Panc1 (cell line): ENCODE results near the gene LMAN1L. TPM values are rescaled to one million over a fixed set of nuclear protein-coding genes. Genes with fewer than 3 reads are reported as not detected.
A peak's percentile ranks its signal among the peaks of the same experiment; 100 is the strongest.

Experiments used
- ATAC-seq: fragments of 200-7000 bp; cut with Tn5 transposase; 2 replicates; pipeline ENCODE4 v1.9.1; 2020; ENCODE audit warnings: mild to moderate bottlenecking, moderate library complexity
- BruUV-seq: library from RNA; stranded (reverse); fragments of 400-500 nt; replicated peaks from 2 replicates; lab custom pipeline; 2021; lab: Mats Ljungman, UMichigan
- CTCF ChIA-PET: fragments of 300-600 bp; sonication (Branson Sonifier 250); formaldehyde crosslinking; loops from one replicate; lab custom pipeline; 2022; ENCODE audit warnings: antibody characterized with exemption; lab: Charles Lee
- POLR2A ChIA-PET: fragments of 300-600 bp; sonication (Branson Sonifier 250); formaldehyde crosslinking; loops from one replicate; lab custom pipeline; 2022; ENCODE audit warnings: antibody characterized with exemption; lab: Charles Lee
- DNase-seq: peaks from one replicate; pipeline ENCODE4 v3.0.0-alpha.2; 2010; ENCODE audit warnings: low read depth, low spot score
- H3K27ac ChIP-seq: 2 replicates; pipeline ENCODE4 v1.5.1; 2011; ENCODE audit warnings: mild to moderate bottlenecking, low read length, inconsistent platforms
- H3K27me3 ChIP-seq: fragments of 200-500 bp; sonication (Bioruptor generic); 2 replicates; pipeline ENCODE4 v1.6.0; 2014; ENCODE audit warnings: low read length, inconsistent platforms; ENCODE audit not compliant: control insufficient read depth, insufficient read depth
- H3K36me3 ChIP-seq: fragments of 200-500 bp; sonication (Bioruptor generic); 2 replicates; pipeline ENCODE4 v1.5.1; 2014; ENCODE audit warnings: inconsistent platforms, mild to moderate bottlenecking, low read length, moderate library complexity; ENCODE audit not compliant: control insufficient read depth, insufficient read depth
- H3K4me1 ChIP-seq: 2 replicates; pipeline ENCODE4 v1.5.1; 2011; ENCODE audit warnings: inconsistent platforms, mild to moderate bottlenecking, low read length, moderate library complexity; ENCODE audit not compliant: control insufficient read depth, insufficient read depth
- H3K4me3 ChIP-seq, 2 experiments: 2 replicates each; pipeline ENCODE4 v1.5.1; 2011 to 2012; ENCODE audit warnings: low read depth in 2 of 2, low read length in 2 of 2, mild to moderate bottlenecking in 2 of 2, inconsistent platforms in 1 of 2, moderate library complexity in 1 of 2
- H3K9me3 ChIP-seq: fragments of 200-500 bp; sonication (Bioruptor generic); 2 replicates; pipeline ENCODE4 v1.5.1; 2014; ENCODE audit warnings: low read depth, mild to moderate bottlenecking, inconsistent platforms, low read length, moderate library complexity; ENCODE audit not compliant: control insufficient read depth, insufficient read depth
- POLR2AphosphoS5 ChIP-seq: IDR thresholded peaks from 2 replicates; pipeline ENCODE4 v1.6.1; 2012; ENCODE audit warnings: mild to moderate bottlenecking, low read depth, low read length, moderate library complexity
- SIN3A ChIP-seq: IDR thresholded peaks from 2 replicates; pipeline ENCODE4 v1.6.1; 2012; ENCODE audit warnings: low read depth, mild to moderate bottlenecking, low read length, moderate library complexity, borderline replicate concordance; ENCODE audit not compliant: insufficient read depth
- TCF7L2 ChIP-seq: IDR thresholded peaks from 2 replicates; pipeline ENCODE4 v1.6.1; 2011; ENCODE audit warnings: mild to moderate bottlenecking, low read depth, low read length, inconsistent platforms
- in situ Hi-C: cut with HindIII; loops from 2 replicates; pipeline ENCODE4 v1.10.0; 2016; ENCODE audit warnings: low sequenced_read_pairs, low pct_unique_long_range_greater_than_20kb
- intact Hi-C: fragments of 100-400 bp; cut with micrococcal nuclease; formaldehyde crosslinking; loops from one replicate; pipeline ENCODE4 v1.10.0; 2022; ENCODE audit not compliant: unreplicated experiment
- total RNA-seq: library from RNA; stranded (reverse); gene quantifications from one replicate; pipeline ENCODE4 v1.2.1, GENCODE V29; 2021; ENCODE audit not compliant: unreplicated experiment
- TF ChIP-seq, protein P1 (sequence below): fragments of 450-650 bp; IDR thresholded peaks from 2 replicates; pipeline ENCODE4 v1.5.1; 2017; ENCODE audit warnings: mild to moderate bottlenecking
- TF ChIP-seq, protein P2 (sequence below), 2 experiments: IDR thresholded peaks; 2 replicates each; pipeline ENCODE4 v1.6.1; 2011 to 2012; ENCODE audit warnings: low read depth in 2 of 2, control low read depth in 1 of 2, low read length in 1 of 2, mild to moderate bottlenecking in 1 of 2, moderate library complexity in 1 of 2; ENCODE audit not compliant: insufficient read depth in 1 of 2

Gene LMAN1L
- total RNA-seq, 1 experiment from 2014 or later, result not detected

DNA sequence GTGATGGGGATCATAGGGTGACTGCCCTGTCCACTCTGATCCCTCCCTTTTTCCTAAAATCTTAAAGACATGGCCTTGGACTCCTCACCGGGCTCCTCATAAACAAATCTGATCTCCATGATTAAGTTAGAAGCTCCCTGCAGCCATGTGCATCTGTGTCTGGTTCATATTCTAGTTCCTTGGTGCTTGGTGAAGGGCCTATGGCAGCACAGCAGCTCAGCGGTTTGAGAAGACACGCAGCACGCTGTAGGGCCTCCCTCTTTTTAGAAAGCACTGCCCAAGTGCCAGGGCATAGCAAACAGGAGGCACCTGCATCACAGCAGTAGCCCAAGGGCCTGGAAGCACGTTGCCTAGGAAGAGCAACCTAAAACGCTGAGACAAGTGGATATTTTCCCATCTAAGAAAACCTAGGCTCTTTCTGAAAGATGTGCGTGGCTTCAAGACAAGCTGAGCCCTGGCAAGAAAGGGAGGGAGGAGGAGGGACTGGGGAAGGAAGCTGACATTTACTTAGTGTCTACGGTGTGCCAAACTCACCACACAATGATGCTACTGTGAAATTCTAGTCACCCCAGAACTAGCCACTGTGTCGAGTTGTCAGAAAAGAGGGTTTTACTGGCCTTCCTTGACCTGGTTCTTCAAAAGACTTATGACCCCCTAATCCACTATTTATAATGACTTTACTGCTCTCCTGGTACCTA, 45.2 kb downstream of the LMAN1L start:
- no peaks in the 10 kb centered on the region for H3K9me3 ChIP-seq
- TF ChIP-seq, protein P1, sequence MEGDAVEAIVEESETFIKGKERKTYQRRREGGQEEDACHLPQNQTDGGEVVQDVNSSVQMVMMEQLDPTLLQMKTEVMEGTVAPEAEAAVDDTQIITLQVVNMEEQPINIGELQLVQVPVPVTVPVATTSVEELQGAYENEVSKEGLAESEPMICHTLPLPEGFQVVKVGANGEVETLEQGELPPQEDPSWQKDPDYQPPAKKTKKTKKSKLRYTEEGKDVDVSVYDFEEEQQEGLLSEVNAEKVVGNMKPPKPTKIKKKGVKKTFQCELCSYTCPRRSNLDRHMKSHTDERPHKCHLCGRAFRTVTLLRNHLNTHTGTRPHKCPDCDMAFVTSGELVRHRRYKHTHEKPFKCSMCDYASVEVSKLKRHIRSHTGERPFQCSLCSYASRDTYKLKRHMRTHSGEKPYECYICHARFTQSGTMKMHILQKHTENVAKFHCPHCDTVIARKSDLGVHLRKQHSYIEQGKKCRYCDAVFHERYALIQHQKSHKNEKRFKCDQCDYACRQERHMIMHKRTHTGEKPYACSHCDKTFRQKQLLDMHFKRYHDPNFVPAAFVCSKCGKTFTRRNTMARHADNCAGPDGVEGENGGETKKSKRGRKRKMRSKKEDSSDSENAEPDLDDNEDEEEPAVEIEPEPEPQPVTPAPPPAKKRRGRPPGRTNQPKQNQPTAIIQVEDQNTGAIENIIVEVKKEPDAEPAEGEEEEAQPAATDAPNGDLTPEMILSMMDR, result no peak
- TF ChIP-seq TCF7L2 (no peak), POLR2AphosphoS5 (no peak)
- TF ChIP-seq, protein P2, sequence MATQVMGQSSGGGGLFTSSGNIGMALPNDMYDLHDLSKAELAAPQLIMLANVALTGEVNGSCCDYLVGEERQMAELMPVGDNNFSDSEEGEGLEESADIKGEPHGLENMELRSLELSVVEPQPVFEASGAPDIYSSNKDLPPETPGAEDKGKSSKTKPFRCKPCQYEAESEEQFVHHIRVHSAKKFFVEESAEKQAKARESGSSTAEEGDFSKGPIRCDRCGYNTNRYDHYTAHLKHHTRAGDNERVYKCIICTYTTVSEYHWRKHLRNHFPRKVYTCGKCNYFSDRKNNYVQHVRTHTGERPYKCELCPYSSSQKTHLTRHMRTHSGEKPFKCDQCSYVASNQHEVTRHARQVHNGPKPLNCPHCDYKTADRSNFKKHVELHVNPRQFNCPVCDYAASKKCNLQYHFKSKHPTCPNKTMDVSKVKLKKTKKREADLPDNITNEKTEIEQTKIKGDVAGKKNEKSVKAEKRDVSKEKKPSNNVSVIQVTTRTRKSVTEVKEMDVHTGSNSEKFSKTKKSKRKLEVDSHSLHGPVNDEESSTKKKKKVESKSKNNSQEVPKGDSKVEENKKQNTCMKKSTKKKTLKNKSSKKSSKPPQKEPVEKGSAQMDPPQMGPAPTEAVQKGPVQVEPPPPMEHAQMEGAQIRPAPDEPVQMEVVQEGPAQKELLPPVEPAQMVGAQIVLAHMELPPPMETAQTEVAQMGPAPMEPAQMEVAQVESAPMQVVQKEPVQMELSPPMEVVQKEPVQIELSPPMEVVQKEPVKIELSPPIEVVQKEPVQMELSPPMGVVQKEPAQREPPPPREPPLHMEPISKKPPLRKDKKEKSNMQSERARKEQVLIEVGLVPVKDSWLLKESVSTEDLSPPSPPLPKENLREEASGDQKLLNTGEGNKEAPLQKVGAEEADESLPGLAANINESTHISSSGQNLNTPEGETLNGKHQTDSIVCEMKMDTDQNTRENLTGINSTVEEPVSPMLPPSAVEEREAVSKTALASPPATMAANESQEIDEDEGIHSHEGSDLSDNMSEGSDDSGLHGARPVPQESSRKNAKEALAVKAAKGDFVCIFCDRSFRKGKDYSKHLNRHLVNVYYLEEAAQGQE (IDR thresholded peaks at IDR 0.05; ENCODE audit: insufficient read depth in 1 of 2, low read depth in 2 of 2, low read length in 1 of 2), result no peak
- ChIA-PET POLR2A (no interaction called here), CTCF (interaction anchor here (0.6 kb wide), 1 partner anchor 11 kb away, joined by 11 read pairs; no protein-coding TSS in a partner anchor)
- no peaks in the 10 kb centered on the region for H3K27me3 ChIP-seq
- no peaks in the 10 kb centered on the region for H3K4me1 ChIP-seq
- intact Hi-C loops, result no loop called here
- no peak overlapping the region for H3K4me3 ChIP-seq
- DNase-seq (no peak), ATAC-seq (no peak)
- in situ Hi-C loops, result no loop called here
- no peak overlapping the region for H3K27ac ChIP-seq
- BruUV-seq, result no TSS peak
- H3K36me3 ChIP-seq, result peaks cover 2% of the 10 kb centered on the region; the same call in 1 of the 2 replicates

- intact Hi-C loops (no loop called here), in situ Hi-C loops (no loop called here)
- DNase-seq (no peak), ATAC-seq (no peak)
- CTCF ChIA-PET, result interaction anchor here (0.6 kb wide), 1 partner anchor 11 kb away, joined by 11 read pairs; no protein-coding TSS in a partner anchor
- Histone ChIP-seq H3K4me3 (no peak overlapping the region), H3K4me1 (no peaks in the 10 kb centered on the region), H3K27me3 (no peaks in the 10 kb centered on the region), H3K27ac (no peak overlapping the region), H3K36me3 (peaks cover under 1% of the 10 kb centered on the region; the same call in 1 of the 2 replicates), H3K9me3 (no peaks in the 10 kb centered on the region)
- TF ChIP-seq POLR2AphosphoS5 (no peak), SIN3A (no peak), TCF7L2 (no peak)
- TF ChIP-seq, protein P1, result no peak
- TF ChIP-seq, protein P2 (IDR thresholded peaks at IDR 0.05; ENCODE audit: insufficient read depth in 1 of 2, low read depth in 2 of 2, low read length in 1 of 2), result no peak
- BruUV-seq, result TSS peak; percentile 22
- POLR2A ChIA-PET, result no interaction called here
Measured at GRCh38 chr15:74858369-74858740, 45.7 kb downstream of the LMAN1L start.
